HepG2 (cell line): ENCODE data around the gene SLC16A2. TPM values are rescaled to one million over a fixed set of nuclear protein-coding genes. Genes with fewer than 3 reads are reported as not detected.

Experiments used
- ATAC-seq: fragments of 200-7000 bp; cut with Tn5 transposase; 3 replicates; pipeline ENCODE4 v1.9.1; 2020; ENCODE audit warnings: mild to moderate bottlenecking, moderate library complexity
- BruUV-seq: library from RNA; stranded (reverse); fragments of 400-500 nt; replicated peaks from 2 replicates; lab custom pipeline; 2021; lab: Mats Ljungman, UMichigan
- CTCF ChIA-PET: fragments of 300-600 bp; formaldehyde crosslinking; extraction: SDS; loops from one replicate; lab custom pipeline; 2021; ENCODE audit warnings: low total read pairs, inconsistent platforms, low intra/inter-chr PET ratio; lab: Yijun Ruan, JAX
- POLR2A ChIA-PET: fragments of 350-600 bp; sonication (Branson Sonifier 250); formaldehyde crosslinking; loops from one replicate; lab custom pipeline; 2020; ENCODE audit warnings: antibody characterized with exemption, inconsistent platforms; lab: Yijun Ruan, JAX
- DNase-seq: peaks from one replicate; pipeline ENCODE4 v3.0.0-alpha.2; 2015; ENCODE audit warnings: low spot score
- FAIRE-seq: peaks from 3 replicates; lab custom pipeline; 2011; peaks lifted over from hg19 to GRCh38; lab: Jason Lieb, UNC
- H2AFZ ChIP-seq: one replicate; pipeline ENCODE4 v1.6.1; 2011; ENCODE audit warnings: low read length, inconsistent platforms
- H3K27ac ChIP-seq: fragments of 300-600 bp; 3 replicates; pipeline ENCODE4 v1.8.0; 2011; ENCODE audit warnings: mixed run types, mild to moderate bottlenecking, mixed read lengths, low read length, inconsistent platforms; ENCODE audit not compliant: insufficient read depth; ENCODE audit errors: extremely low read length
- H3K27me3 ChIP-seq, 2 experiments: fragments of 200-600 bp in 1 of 2; 2 replicates in 1 of 2; 3 replicates in 1 of 2; pipeline versions ENCODE4 v1.6.0 to v1.8.0; 2011; ENCODE audit warnings: low read length in 2 of 2, mild to moderate bottlenecking in 2 of 2, moderate library complexity in 2 of 2, inconsistent platforms in 1 of 2; ENCODE audit not compliant: insufficient read depth in 2 of 2, control insufficient read depth in 1 of 2
- H3K36me3 ChIP-seq, 2 experiments: fragments of 200-600 bp in 1 of 2; replicated peaks in 1 of 2; 2 replicates in 1 of 2; 3 replicates in 1 of 2; pipeline versions ENCODE4 v1.5.1 to v1.8.0; 2011; ENCODE audit warnings: low read length in 2 of 2, inconsistent platforms in 1 of 2; ENCODE audit not compliant: insufficient read depth in 2 of 2, control insufficient read depth in 1 of 2
- H3K4me1 ChIP-seq: 2 replicates; pipeline ENCODE4 v1.5.1; 2012; ENCODE audit warnings: low read length, inconsistent platforms; ENCODE audit not compliant: insufficient read depth
- H3K4me2 ChIP-seq: 2 replicates; pipeline ENCODE4 v1.6.0; 2011; ENCODE audit warnings: low read depth, low read length, inconsistent platforms
- H3K4me3 ChIP-seq, 3 experiments: fragments of 200-600 bp in 1 of 3; sonication (generic), shearing (Covaris generic) in 1 of 3; replicated peaks in 1 of 3; 2 replicates each; pipeline ENCODE4 v1.5.1; 2011 to 2016; ENCODE audit warnings: low read length in 3 of 3, inconsistent platforms in 2 of 3, low read depth in 2 of 3, mild to moderate bottlenecking in 2 of 3, control low read depth in 1 of 3, mixed read lengths in 1 of 3; ENCODE audit not compliant: insufficient read depth in 1 of 3
- H3K79me2 ChIP-seq: one replicate; pipeline ENCODE4 v1.6.1; 2011; ENCODE audit warnings: low read length, inconsistent platforms; ENCODE audit not compliant: insufficient read depth
- H3K9ac ChIP-seq: 2 replicates; pipeline ENCODE4 v1.6.0; 2011; ENCODE audit warnings: mild to moderate bottlenecking, low read depth, low read length, inconsistent platforms; ENCODE audit not compliant: insufficient read depth
- H3K9me3 ChIP-seq: 2 replicates; pipeline ENCODE4 v1.5.1; 2012; ENCODE audit warnings: mild to moderate bottlenecking, low read length
- H4K20me1 ChIP-seq: 2 replicates; pipeline ENCODE4 v1.6.0; 2011; ENCODE audit warnings: inconsistent platforms, mild to moderate bottlenecking, low read length, moderate library complexity; ENCODE audit not compliant: insufficient read depth
- ATF4 ChIP-seq, 2 experiments: fragments of 450-650 bp in 1 of 2; sonication (generic) in 1 of 2; formaldehyde crosslinking; IDR thresholded peaks; 2 replicates each; pipeline versions ENCODE4 v1.5.0 to v1.8.0; 2020 to 2022; ENCODE audit warnings: mild to moderate bottlenecking in 1 of 2, missing genetic modification reagents in 1 of 2
- HOXA5 ChIP-seq: sonication (generic); formaldehyde crosslinking; IDR thresholded peaks from 2 replicates; pipeline ENCODE4 v1.4.0; 2020; ENCODE audit warnings: missing genetic modification reagents
- KMT2B ChIP-seq: IDR thresholded peaks from 2 replicates; pipeline ENCODE4 v1.6.1; 2016; ENCODE audit warnings: missing genetic modification reagents, missing compliant biosample characterization
- XBP1 ChIP-seq: sonication (generic); formaldehyde crosslinking; IDR thresholded peaks from 2 replicates; pipeline ENCODE4 v1.5.0; 2020; ENCODE audit warnings: missing genetic modification reagents
- ZNF3 ChIP-seq: IDR thresholded peaks from 2 replicates; pipeline ENCODE4 v1.7.0; 2017; ENCODE audit warnings: inconsistent platforms
- ZNF33A ChIP-seq: sonication (generic); formaldehyde crosslinking; IDR thresholded peaks from 2 replicates; pipeline ENCODE4 v1.5.1; 2020; ENCODE audit warnings: missing genetic modification reagents, mild to moderate bottlenecking, moderate library complexity, borderline replicate concordance
- ZNF354B ChIP-seq: sonication (generic); formaldehyde crosslinking; IDR thresholded peaks from 2 replicates; pipeline ENCODE4 v1.8.0; 2022; ENCODE audit warnings: mild to moderate bottlenecking, missing genetic modification reagents
- ZNF652 ChIP-seq: IDR thresholded peaks from 2 replicates; pipeline ENCODE4 v1.6.1; 2016; ENCODE audit warnings: low read depth, borderline replicate concordance
- ZNF704 ChIP-seq: sonication (generic); formaldehyde crosslinking; IDR thresholded peaks from 2 replicates; pipeline ENCODE4 v1.8.1; 2023; ENCODE audit warnings: mild to moderate bottlenecking, inconsistent platforms, moderate library complexity, missing genetic modification reagents, borderline replicate concordance
- WGBS: methylation state at CpG from one replicate; pipeline ENCODE4 v1.1.6; 2017; ENCODE audit warnings: low lambda C conversion rate; 5-methylcytosine and 5-hydroxymethylcytosine counted together
- in situ Hi-C: cut with HindIII; loops from 2 replicates; pipeline ENCODE4 v1.10.0; 2017; ENCODE audit warnings: low pct_unique_long_range_greater_than_20kb; ENCODE audit not compliant: extremely low pct_ligation_motif_present
- intact Hi-C: fragments of 100-400 bp; cut with micrococcal nuclease; formaldehyde crosslinking; loops from one replicate; pipeline ENCODE4 v1.10.0; 2022; ENCODE audit not compliant: unreplicated experiment
- polyA plus RNA-seq, 8 experiments: library from polyadenylated mRNA; depleted of rRNA in 3 of 8; stranded (reverse) in 7 of 8; unstranded in 1 of 8; fragments of >200 nt; fragmentation: Illumina TruSeq in 4 of 8; extraction: Trizol in 4 of 8; gene quantifications; 2 replicates each; pipeline versions ENCODE4 v1.2.1 to v1.2.3, GENCODE V29; 2011 to 2016; ENCODE audit warnings: low read depth in 4 of 8, missing spikeins in 1 of 8, mixed read lengths in 1 of 8; ENCODE audit not compliant: insufficient read depth in 1 of 8
- total RNA-seq, 5 experiments: library from RNA; depleted of rRNA; stranded (reverse); fragments of >200 nt; fragmentation: Illumina TruSeq; extraction: Trizol; gene quantifications; 2 replicates each; pipeline ENCODE4 v1.2.3, GENCODE V29; 2016; ENCODE audit warnings: low read depth in 1 of 5
- TF ChIP-seq, protein P1 (sequence below): sonication (generic); formaldehyde crosslinking; conservative IDR thresholded peaks from 2 replicates; pipeline ENCODE4 v1.4.0; 2020; ENCODE audit warnings: missing genetic modification reagents
- TF ChIP-seq, protein P2 (sequence below): IDR thresholded peaks from 2 replicates; pipeline ENCODE4 v1.6.1; 2012; ENCODE audit warnings: low read depth, low read length, improper control_type of control experiment
- TF ChIP-seq, protein P3 (sequence below): sonication (generic); formaldehyde crosslinking; IDR thresholded peaks from 2 replicates; pipeline ENCODE4 v1.5.0; 2020; ENCODE audit warnings: mild to moderate bottlenecking, missing genetic modification reagents
- TF ChIP-seq, protein P4 (sequence below), 2 experiments: IDR thresholded peaks; 2 replicates each; pipeline ENCODE4 v1.6.1; 2011 to 2012; ENCODE audit warnings: low read length in 2 of 2, borderline replicate concordance in 1 of 2, low read depth in 1 of 2, mild to moderate bottlenecking in 1 of 2, moderate library complexity in 1 of 2

Gene SLC16A2
- total and polyA plus RNA-seq, 2 of the 13 experiments (the other 11 are each of a cell fraction or from before 2014, with no cell fraction given), result 0.07 to 0.08 TPM

- Histone ChIP-seq H3K9ac (no peak overlapping the region), H3K4me3 (no peak overlapping the region), H3K27me3 (no peaks in the 10 kb centered on the region), H3K79me2 (no peaks in the 10 kb centered on the region), H3K36me3 (no peaks in the 10 kb centered on the region), H2AFZ (no peak overlapping the region), H3K9me3 (no peaks in the 10 kb centered on the region), H3K4me1 (no peaks in the 10 kb centered on the region), H3K4me2 (no peak overlapping the region), H4K20me1 (no peaks in the 10 kb centered on the region), H3K27ac (no peak overlapping the region)
- no peak for ATAC-seq
- POLR2A ChIA-PET, result no interaction called here
- intact Hi-C loops (no loop called here), in situ Hi-C loops (no loop called here)
- TF ChIP-seq, protein P1, sequence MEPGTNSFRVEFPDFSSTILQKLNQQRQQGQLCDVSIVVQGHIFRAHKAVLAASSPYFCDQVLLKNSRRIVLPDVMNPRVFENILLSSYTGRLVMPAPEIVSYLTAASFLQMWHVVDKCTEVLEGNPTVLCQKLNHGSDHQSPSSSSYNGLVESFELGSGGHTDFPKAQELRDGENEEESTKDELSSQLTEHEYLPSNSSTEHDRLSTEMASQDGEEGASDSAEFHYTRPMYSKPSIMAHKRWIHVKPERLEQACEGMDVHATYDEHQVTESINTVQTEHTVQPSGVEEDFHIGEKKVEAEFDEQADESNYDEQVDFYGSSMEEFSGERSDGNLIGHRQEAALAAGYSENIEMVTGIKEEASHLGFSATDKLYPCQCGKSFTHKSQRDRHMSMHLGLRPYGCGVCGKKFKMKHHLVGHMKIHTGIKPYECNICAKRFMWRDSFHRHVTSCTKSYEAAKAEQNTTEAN (CRISPR knock-in tag), result no peak
- TF ChIP-seq ZNF704, result no peak
- TF ChIP-seq, protein P2, sequence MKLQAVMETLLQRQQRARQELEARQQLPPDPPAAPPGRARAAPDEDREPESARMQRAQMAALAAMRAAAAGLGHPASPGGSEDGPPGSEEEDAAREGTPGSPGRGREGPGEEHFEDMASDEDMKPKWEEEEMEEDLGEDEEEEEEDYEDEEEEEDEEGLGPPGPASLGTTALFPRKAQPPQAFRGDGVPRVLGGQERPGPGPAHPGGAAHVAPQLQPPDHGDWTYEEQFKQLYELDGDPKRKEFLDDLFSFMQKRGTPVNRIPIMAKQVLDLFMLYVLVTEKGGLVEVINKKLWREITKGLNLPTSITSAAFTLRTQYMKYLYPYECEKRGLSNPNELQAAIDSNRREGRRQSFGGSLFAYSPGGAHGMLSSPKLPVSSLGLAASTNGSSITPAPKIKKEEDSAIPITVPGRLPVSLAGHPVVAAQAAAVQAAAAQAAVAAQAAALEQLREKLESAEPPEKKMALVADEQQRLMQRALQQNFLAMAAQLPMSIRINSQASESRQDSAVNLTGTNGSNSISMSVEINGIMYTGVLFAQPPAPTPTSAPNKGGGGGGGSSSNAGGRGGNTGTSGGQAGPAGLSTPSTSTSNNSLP, result no peak
- TF ChIP-seq KMT2B (CRISPR knock-in tag), result no peak
- TF ChIP-seq, protein P3, sequence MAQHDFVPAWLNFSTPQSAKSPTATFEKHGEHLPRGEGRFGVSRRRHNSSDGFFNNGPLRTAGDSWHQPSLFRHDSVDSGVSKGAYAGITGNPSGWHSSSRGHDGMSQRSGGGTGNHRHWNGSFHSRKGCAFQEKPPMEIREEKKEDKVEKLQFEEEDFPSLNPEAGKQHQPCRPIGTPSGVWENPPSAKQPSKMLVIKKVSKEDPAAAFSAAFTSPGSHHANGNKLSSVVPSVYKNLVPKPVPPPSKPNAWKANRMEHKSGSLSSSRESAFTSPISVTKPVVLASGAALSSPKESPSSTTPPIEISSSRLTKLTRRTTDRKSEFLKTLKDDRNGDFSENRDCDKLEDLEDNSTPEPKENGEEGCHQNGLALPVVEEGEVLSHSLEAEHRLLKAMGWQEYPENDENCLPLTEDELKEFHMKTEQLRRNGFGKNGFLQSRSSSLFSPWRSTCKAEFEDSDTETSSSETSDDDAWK, result no peak
- TF ChIP-seq, protein P4, sequence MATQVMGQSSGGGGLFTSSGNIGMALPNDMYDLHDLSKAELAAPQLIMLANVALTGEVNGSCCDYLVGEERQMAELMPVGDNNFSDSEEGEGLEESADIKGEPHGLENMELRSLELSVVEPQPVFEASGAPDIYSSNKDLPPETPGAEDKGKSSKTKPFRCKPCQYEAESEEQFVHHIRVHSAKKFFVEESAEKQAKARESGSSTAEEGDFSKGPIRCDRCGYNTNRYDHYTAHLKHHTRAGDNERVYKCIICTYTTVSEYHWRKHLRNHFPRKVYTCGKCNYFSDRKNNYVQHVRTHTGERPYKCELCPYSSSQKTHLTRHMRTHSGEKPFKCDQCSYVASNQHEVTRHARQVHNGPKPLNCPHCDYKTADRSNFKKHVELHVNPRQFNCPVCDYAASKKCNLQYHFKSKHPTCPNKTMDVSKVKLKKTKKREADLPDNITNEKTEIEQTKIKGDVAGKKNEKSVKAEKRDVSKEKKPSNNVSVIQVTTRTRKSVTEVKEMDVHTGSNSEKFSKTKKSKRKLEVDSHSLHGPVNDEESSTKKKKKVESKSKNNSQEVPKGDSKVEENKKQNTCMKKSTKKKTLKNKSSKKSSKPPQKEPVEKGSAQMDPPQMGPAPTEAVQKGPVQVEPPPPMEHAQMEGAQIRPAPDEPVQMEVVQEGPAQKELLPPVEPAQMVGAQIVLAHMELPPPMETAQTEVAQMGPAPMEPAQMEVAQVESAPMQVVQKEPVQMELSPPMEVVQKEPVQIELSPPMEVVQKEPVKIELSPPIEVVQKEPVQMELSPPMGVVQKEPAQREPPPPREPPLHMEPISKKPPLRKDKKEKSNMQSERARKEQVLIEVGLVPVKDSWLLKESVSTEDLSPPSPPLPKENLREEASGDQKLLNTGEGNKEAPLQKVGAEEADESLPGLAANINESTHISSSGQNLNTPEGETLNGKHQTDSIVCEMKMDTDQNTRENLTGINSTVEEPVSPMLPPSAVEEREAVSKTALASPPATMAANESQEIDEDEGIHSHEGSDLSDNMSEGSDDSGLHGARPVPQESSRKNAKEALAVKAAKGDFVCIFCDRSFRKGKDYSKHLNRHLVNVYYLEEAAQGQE (IDR thresholded peaks at IDR 0.05; ENCODE audit: borderline replicate concordance in 1 of 2, low read depth in 1 of 2, low read length in 2 of 2), result no peak
- no peak for TF ChIP-seq ZNF652 (CRISPR knock-in tag)
- TF ChIP-seq HOXA5 (CRISPR knock-in tag), result no peak
- TF ChIP-seq ATF4 (CRISPR knock-in tag; IDR thresholded peaks at IDR 0.05), result no peak
- no peak for TF ChIP-seq ZNF354B (CRISPR knock-in tag)
- TF ChIP-seq ZNF3, result no peak
- TF ChIP-seq ZNF33A (CRISPR knock-in tag), result no peak
- no peak for TF ChIP-seq XBP1 (CRISPR knock-in tag)
- DNase-seq, result no peak
- 80% methylated on average over 2 of the region's 7 CpGs for WGBS
- CTCF ChIA-PET, result no interaction called here
- FAIRE-seq, result no peak
- BruUV-seq, result no TSS peak
Observed at GRCh38 chrX:74531081-74531480, 109.8 kb downstream of the SLC16A2 start.
